GM06990 (cell line): ENCODE results near the gene DEPDC4.

Experiments
- DNase-seq: peaks from one replicate; pipeline ENCODE4 v3.0.0-alpha.2; 2011; ENCODE audit not compliant: insufficient read length; ENCODE audit errors: extremely low read depth
- H3K27me3 ChIP-seq: replicated peaks from 2 replicates; pipeline ENCODE4 v1.6.0; 2011; ENCODE audit warnings: low read length; ENCODE audit not compliant: control insufficient read depth, insufficient read depth
- H3K36me3 ChIP-seq: 2 replicates; pipeline ENCODE4 v1.5.1; 2011; ENCODE audit warnings: low read length; ENCODE audit not compliant: control insufficient read depth, insufficient read depth
- H3K4me3 ChIP-seq: replicated peaks from 2 replicates; pipeline ENCODE4 v1.5.1; 2011; ENCODE audit warnings: low read depth, mild to moderate bottlenecking, control low read depth, low read length
- TF ChIP-seq, protein P1 (sequence below): IDR thresholded peaks from 2 replicates; pipeline ENCODE4 v1.5.1; 2011; ENCODE audit warnings: low read length, control low read depth, mild to moderate bottlenecking, inconsistent platforms; ENCODE audit not compliant: insufficient read depth, poor library complexity, severe bottlenecking

DEPDC4 gene

DNA sequence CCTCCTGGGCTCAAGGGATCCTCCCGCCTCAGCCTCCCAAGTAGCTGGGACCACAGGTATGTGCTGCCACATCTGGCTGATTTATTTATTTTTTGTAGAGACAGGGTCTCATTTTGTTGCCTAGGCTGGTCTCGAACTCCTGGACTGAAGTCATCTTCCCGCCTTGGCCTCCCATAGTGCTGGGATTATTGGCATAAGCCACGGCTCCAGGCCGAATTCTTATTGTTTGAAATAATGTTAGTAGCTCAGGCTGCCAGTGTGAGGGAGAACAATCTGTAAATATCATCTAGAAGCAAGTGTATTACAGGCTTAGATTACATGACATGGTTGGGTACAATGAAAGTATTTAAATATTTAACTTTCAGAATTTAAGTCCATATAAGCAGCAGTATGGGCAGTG lies 58.0 kb downstream of the DEPDC4 start:
- Histone ChIP-seq H3K36me3 (peaks cover 11% of the 10 kb centered on the region), H3K27me3 (no peaks in the 10 kb centered on the region), H3K4me3 (no peak overlapping the region)
- TF ChIP-seq, protein P1, sequence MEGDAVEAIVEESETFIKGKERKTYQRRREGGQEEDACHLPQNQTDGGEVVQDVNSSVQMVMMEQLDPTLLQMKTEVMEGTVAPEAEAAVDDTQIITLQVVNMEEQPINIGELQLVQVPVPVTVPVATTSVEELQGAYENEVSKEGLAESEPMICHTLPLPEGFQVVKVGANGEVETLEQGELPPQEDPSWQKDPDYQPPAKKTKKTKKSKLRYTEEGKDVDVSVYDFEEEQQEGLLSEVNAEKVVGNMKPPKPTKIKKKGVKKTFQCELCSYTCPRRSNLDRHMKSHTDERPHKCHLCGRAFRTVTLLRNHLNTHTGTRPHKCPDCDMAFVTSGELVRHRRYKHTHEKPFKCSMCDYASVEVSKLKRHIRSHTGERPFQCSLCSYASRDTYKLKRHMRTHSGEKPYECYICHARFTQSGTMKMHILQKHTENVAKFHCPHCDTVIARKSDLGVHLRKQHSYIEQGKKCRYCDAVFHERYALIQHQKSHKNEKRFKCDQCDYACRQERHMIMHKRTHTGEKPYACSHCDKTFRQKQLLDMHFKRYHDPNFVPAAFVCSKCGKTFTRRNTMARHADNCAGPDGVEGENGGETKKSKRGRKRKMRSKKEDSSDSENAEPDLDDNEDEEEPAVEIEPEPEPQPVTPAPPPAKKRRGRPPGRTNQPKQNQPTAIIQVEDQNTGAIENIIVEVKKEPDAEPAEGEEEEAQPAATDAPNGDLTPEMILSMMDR = no peak
- no peak for DNase-seq

DNA sequence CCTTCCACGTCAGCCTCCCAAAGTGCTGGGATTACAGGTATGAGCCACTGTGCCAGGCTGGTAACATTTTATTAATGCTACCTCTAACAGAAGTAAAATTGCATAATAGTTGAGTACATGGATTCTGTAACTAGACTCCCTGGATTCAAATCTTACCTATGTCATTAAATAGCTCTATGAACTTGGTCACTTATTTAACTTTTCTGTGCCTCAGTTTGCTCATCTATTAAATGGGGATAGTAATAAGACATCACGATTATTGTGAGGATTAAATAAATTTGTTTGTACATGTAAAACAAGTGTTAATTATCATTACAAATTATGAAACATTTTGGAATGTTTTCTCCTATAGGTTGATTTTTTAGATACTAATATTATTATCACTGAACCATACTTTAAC lies 59.6 kb downstream of the DEPDC4 start:
- TF ChIP-seq, protein P1 = no peak
- DNase-seq = no peak
- H3K36me3 ChIP-seq = peaks cover 8% of the 10 kb centered on the region

DNA sequence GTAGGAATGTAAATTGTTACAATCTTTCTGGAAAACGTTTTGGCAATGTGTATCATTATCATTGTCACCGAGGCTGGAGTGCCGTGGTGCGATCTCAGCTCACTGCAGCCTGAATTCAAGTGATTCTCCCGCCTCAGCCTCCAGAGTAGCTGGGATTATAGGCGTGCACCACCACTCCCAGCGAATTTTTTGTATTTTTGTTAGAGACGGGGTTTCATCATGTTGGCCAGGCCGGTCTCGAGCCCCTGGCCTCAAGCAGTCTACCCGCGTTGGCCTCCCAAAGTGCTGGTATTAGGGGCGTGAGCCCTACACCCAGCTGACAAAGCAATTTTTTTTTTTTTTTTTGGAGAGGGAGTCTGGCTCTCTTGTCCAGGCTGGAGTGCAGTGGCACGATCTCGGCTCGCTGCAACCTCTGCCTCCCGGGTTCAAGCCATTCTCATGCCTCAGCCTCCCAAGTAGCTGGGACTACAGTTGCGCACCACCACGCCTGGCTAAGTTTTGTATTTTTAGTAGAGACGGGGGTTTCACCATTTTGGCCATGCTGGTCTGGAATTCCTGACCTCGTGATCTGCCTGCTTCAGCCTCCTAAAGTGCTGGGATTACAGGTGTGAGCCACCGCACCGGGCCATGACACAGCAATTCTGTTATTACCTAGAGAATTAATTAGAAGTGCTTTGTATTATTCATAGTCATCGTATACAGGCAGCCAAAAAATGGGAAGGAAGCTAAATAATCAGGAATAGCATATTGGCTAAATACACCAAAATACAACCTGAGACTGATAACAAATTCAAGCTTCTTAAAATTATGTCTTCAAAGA lies 65.1 kb downstream of the DEPDC4 start:
- H3K4me3 ChIP-seq = peak overlapping the region; percentile 96
- DNase-seq = no peak
- no peaks in the 10 kb centered on the region for H3K36me3 ChIP-seq
- H3K27me3 ChIP-seq = no peaks in the 10 kb centered on the region
- TF ChIP-seq, protein P1 = no peak

More for the DNA sequence above, 59.6 kb downstream of the DEPDC4 start:
- Histone ChIP-seq H3K27me3 (no peaks in the 10 kb centered on the region), H3K4me3 (no peak overlapping the region)

DNA sequence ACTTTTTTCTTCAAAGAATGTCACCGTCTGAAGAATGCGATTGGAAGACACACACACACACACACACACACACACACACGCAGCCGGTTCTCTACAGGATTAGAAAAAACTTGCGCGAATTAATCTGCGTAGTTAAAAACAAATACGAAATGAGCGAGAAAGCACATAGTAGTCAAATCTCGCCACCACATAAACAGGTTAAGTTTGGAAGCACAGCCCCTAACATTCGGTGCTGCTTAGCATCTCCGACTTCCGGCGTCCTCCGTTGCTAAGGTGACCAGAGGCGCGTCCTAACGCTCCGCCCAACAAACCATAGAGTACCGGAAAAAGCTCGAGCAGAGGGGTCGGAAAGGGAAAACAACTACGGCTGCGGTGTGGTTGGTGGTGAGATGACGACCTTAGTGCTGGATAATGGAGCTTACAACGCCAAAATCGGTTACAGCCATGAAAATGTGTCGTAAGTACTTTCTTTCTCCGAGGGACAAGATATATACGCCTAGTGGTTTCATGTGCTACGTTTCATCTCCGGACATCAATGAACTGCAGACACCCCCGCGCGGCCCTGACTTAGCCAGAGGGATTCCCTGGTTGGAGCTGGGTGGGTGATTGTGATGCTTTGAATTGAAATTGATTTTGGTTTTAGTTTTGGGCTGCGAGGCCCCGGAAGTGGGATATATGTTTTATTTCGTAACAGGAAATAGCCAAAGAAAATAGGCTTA lies 66.3 kb downstream of the DEPDC4 start, which contains the start of gene ACTR6:
TSS of gene ACTR6 (plus strand) at position 353 of the 719 bp plus-strand sequence. CDS start at position 390, 37 bp downstream.
- TF ChIP-seq, protein P1 = no peak
- DNase-seq = peak; percentile 87
- H3K4me3 ChIP-seq = peak within 1 kb of the TSS; percentile 96
- no peaks in the 10 kb centered on the region for H3K36me3 ChIP-seq
- no peaks in the 10 kb centered on the region for H3K27me3 ChIP-seq

DNA sequence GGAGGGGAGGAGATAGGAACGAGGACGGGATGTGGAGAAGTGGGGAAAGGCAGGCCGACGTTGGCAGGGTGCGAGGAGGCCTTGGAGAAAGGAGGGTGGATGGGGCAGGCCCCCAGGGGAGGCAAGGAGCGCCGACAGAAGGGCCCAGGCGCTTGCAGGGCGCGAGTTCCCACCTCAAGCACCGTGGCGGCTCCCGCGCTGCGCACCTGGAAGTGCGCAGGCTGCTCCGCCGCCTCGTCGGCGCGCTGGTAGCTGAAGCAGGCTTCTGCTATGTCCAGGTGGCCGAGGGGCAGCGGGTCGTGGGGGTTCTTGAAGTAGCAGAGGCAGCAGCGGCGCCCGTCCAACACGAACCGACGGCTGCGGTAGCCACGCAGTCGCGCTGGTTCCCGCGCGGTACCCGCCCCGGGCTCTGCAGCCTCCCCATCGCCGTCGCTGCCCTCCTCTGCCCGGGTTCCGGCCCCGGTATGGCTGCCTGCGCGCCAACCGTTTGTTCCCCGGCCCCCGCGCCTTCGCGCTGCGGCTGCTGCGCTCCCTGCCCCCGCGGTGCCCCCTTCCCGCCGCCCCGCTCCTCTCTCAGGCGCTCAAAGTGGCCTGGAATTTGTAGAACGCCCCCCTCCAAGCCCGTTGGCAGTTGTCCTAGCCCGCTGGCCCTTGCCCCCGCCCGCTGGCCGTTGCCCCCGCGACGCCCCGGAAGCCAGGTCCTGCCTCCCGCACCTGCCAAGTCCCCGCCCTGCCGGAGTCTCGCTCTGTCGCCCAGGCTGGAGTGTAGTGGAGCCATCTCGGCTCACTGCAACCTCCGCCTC lies 67.3 kb downstream of the DEPDC4 start:
- no peaks in the 10 kb centered on the region; the same call in 1 of the 2 replicates for H3K36me3 ChIP-seq
- no peaks in the 10 kb centered on the region for H3K27me3 ChIP-seq
- peak; percentile 84 for DNase-seq
- H3K4me3 ChIP-seq = peak overlapping the region; percentile 96
- TF ChIP-seq, protein P1 = no peak
